Astrocyte (in vitro differentiated cells and primary cell): ENCODE results near the gene ZNF484. TPM values are rescaled to one million over a fixed set of nuclear protein-coding genes. Genes with fewer than 3 reads are reported as not detected.
A peak's percentile ranks its signal among the peaks of the same experiment; 100 is the strongest.
"Not testable (repeated sequence)": the region's sequence is repeated elsewhere in the genome, so short reads cannot be mapped to it uniquely, and the experiment has no call there.

Source experiments
- DNase-seq: peaks from one replicate; pipeline ENCODE4 v3.0.0-alpha.2; 2010; ENCODE audit warnings: low read depth
- FAIRE-seq: peaks from 2 replicates; lab custom pipeline; 2011; peaks lifted over from hg19 to GRCh38; lab: Jason Lieb, UNC
- H2AFZ ChIP-seq: 2 replicates; pipeline ENCODE4 v1.6.0; 2012; ENCODE audit warnings: low read depth, low read length, inconsistent platforms
- H3K27ac ChIP-seq: 2 replicates; pipeline ENCODE4 v1.5.1; 2011; ENCODE audit warnings: low read depth, low read length, inconsistent platforms
- H3K27me3 ChIP-seq: 2 replicates; pipeline ENCODE4 v1.6.0; 2011; ENCODE audit warnings: low read length, inconsistent platforms; ENCODE audit not compliant: insufficient read depth
- H3K36me3 ChIP-seq: 2 replicates; pipeline ENCODE4 v1.5.1; 2011; ENCODE audit warnings: low read length, inconsistent platforms; ENCODE audit not compliant: insufficient read depth
- H3K4me1 ChIP-seq: 2 replicates; pipeline ENCODE4 v1.5.1; 2011; ENCODE audit warnings: low read length, inconsistent platforms; ENCODE audit not compliant: insufficient read depth
- H3K4me2 ChIP-seq: 2 replicates; pipeline ENCODE4 v1.6.0; 2012; ENCODE audit warnings: low read length, inconsistent platforms
- H3K4me3 ChIP-seq: 2 replicates; pipeline ENCODE4 v1.5.1; 2011; ENCODE audit warnings: low read depth, mild to moderate bottlenecking, low read length, inconsistent platforms; ENCODE audit not compliant: insufficient read depth
- H3K79me2 ChIP-seq: 2 replicates; pipeline ENCODE4 v1.6.0; 2012; ENCODE audit warnings: mild to moderate bottlenecking, low read length, inconsistent platforms; ENCODE audit not compliant: insufficient read depth
- H3K9ac ChIP-seq: 2 replicates; pipeline ENCODE4 v1.6.0; 2012; ENCODE audit warnings: mild to moderate bottlenecking, low read length, inconsistent platforms
- H3K9me3 ChIP-seq: 2 replicates; pipeline ENCODE4 v1.5.1; 2012; ENCODE audit warnings: low read depth, mild to moderate bottlenecking, low read length, inconsistent platforms; ENCODE audit not compliant: insufficient read depth
- H4K20me1 ChIP-seq: 2 replicates; pipeline ENCODE4 v1.6.0; 2012; ENCODE audit warnings: low read length, inconsistent platforms; ENCODE audit not compliant: insufficient read depth
- H3K27ac Mint-ChIP-seq: one replicate; pipeline ENCODE4 v1.8.0; 2021; ENCODE audit warnings: mild to moderate bottlenecking, mixed read lengths; ENCODE audit not compliant: unreplicated experiment
- H3K27me3 Mint-ChIP-seq: one replicate; pipeline ENCODE4 v1.8.0; 2021; ENCODE audit warnings: low read depth, mixed read lengths; ENCODE audit not compliant: unreplicated experiment
- H3K36me3 Mint-ChIP-seq: one replicate; pipeline ENCODE4 v1.8.0; 2021; ENCODE audit warnings: low read depth, mixed read lengths; ENCODE audit not compliant: unreplicated experiment
- H3K4me1 Mint-ChIP-seq: one replicate; pipeline ENCODE4 v1.8.0; 2021; ENCODE audit warnings: low read depth, mixed read lengths; ENCODE audit not compliant: unreplicated experiment
- H3K4me3 Mint-ChIP-seq: one replicate; pipeline ENCODE4 v1.8.0; 2021; ENCODE audit warnings: mild to moderate bottlenecking, moderate library complexity, mixed read lengths; ENCODE audit not compliant: unreplicated experiment
- H3K9me3 Mint-ChIP-seq: one replicate; pipeline ENCODE4 v1.8.0; 2021; ENCODE audit warnings: mild to moderate bottlenecking, mixed read lengths; ENCODE audit not compliant: unreplicated experiment
- EZH2 ChIP-seq: IDR thresholded peaks from 2 replicates; pipeline ENCODE4 v1.6.1; 2012; ENCODE audit warnings: mild to moderate bottlenecking, low read length, inconsistent platforms; ENCODE audit not compliant: insufficient read depth
- total RNA-seq: library from RNA; stranded (reverse); gene quantifications from 2 replicates; pipeline ENCODE4 v1.2.1, GENCODE V29; 2021
- TF ChIP-seq, protein P1 (sequence below): IDR thresholded peaks from 2 replicates; pipeline ENCODE4 v1.5.1; 2011; ENCODE audit warnings: low read depth, mild to moderate bottlenecking, inconsistent platforms, low read length, moderate library complexity; ENCODE audit not compliant: insufficient read depth

The ZNF484 gene
- total RNA-seq, 1 donor from 2014 or later: 10.6 TPM

DNA sequence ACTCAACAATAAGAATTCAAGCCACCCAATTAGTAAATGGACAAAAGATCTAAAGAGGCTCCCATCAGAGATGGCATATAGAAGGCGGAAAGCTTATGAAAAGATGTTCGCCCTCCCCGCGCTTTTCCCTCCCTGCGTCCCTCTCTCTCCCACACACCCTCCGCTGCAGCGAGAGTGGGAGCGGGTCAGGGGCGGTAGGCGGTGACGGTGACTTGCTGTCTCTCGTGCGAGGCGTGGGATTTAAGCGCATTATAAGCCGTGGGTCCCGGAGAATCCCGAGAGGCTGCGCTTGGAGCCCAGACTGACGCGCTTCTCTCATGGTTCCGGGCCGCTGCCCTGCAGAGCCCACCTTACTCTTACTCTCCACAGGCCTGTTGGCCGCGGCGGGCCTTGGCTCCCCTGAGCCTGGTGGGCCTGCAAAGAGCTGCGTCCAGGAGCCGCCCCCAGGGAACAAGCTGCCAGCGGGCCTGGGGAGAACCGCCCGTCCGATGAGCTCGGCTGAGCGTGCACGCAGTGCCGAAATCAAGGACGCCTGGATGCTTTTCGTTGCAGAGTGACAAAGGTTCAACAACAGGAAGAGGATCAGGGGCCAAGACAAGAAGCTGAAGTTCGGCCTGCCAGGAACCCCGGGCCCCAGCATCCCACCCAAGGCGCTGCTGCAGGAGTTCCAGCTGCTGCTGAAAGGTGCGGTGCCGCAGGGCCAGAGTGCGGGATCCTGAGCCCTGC lies 70.6 kb downstream of the ZNF484 start:
- Histone ChIP-seq H3K4me1 (peaks cover 12% of the 10 kb centered on the region), H4K20me1 (no peaks in the 10 kb centered on the region), H3K9ac (no peak overlapping the region), H3K4me2 (no peak overlapping the region), H2AFZ (no peak overlapping the region), H3K4me3 (no peak overlapping the region), H3K36me3 (no peaks in the 10 kb centered on the region), H3K27ac (no peak overlapping the region), H3K27me3 (peaks cover 78% of the 10 kb centered on the region), H3K79me2 (no peaks in the 10 kb centered on the region), H3K9me3 (peaks cover 7% of the 10 kb centered on the region)
- FAIRE-seq (no peak), DNase-seq (no peak)
- H3K9me3 Mint-ChIP-seq: peaks cover 2% of the 10 kb centered on the region
- H3K36me3 Mint-ChIP-seq: no peaks in the 10 kb centered on the region
- peaks cover 41% of the 10 kb centered on the region for H3K27me3 Mint-ChIP-seq
- no peaks in the 10 kb centered on the region for H3K4me1 Mint-ChIP-seq
- no peak overlapping the region for H3K27ac Mint-ChIP-seq
- no peak for TF ChIP-seq EZH2
- TF ChIP-seq, protein P1, sequence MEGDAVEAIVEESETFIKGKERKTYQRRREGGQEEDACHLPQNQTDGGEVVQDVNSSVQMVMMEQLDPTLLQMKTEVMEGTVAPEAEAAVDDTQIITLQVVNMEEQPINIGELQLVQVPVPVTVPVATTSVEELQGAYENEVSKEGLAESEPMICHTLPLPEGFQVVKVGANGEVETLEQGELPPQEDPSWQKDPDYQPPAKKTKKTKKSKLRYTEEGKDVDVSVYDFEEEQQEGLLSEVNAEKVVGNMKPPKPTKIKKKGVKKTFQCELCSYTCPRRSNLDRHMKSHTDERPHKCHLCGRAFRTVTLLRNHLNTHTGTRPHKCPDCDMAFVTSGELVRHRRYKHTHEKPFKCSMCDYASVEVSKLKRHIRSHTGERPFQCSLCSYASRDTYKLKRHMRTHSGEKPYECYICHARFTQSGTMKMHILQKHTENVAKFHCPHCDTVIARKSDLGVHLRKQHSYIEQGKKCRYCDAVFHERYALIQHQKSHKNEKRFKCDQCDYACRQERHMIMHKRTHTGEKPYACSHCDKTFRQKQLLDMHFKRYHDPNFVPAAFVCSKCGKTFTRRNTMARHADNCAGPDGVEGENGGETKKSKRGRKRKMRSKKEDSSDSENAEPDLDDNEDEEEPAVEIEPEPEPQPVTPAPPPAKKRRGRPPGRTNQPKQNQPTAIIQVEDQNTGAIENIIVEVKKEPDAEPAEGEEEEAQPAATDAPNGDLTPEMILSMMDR: no peak
- no peak overlapping the region for H3K4me3 Mint-ChIP-seq

- Histone ChIP-seq H3K4me1 (peaks cover 12% of the 10 kb centered on the region), H3K27ac (no peak overlapping the region), H3K4me2 (no peak overlapping the region), H3K9ac (no peak overlapping the region), H2AFZ (no peak overlapping the region), H3K27me3 (peaks cover 60% of the 10 kb centered on the region), H3K36me3 (no peaks in the 10 kb centered on the region), H3K4me3 (no peak overlapping the region), H4K20me1 (no peaks in the 10 kb centered on the region), H3K9me3 (peaks cover 7% of the 10 kb centered on the region), H3K79me2 (no peaks in the 10 kb centered on the region)
- peaks cover 2% of the 10 kb centered on the region for H3K9me3 Mint-ChIP-seq
- peak; percentile 65 for FAIRE-seq
- H3K27ac Mint-ChIP-seq: no peak overlapping the region
- peak; percentile 37 for DNase-seq
- H3K4me1 Mint-ChIP-seq: no peaks in the 10 kb centered on the region
- H3K4me3 Mint-ChIP-seq: no peak overlapping the region
- no peak for TF ChIP-seq EZH2
- TF ChIP-seq, protein P1: no peak
- H3K27me3 Mint-ChIP-seq: peaks cover 25% of the 10 kb centered on the region
- H3K36me3 Mint-ChIP-seq: no peaks in the 10 kb centered on the region
Observed at GRCh38 chr9:92804727-92805126, 73.1 kb downstream of the ZNF484 start.

DNA sequence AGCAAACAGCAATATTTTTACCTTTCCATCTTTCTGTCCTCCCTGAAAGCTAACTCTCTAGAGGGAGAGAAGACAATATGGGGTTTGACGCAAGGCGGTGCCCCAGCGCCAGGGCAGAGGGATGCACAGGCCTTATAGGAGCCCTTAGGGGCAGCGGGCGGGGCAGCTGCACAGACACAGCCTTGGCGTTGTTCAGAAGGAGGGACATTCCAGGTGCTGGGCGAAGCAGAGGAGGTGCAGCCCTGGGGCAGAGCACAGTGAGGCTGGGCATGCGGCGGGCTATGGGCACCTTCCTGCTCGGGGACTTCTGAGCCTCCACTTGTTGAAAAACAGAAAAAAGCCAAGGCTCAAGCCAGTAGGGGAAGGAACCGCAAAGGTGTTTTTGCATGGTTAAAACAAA lies 79.5 kb downstream of the ZNF484 start:
- Histone ChIP-seq H4K20me1 (no peaks in the 10 kb centered on the region), H3K4me2 (no peak overlapping the region), H3K4me3 (no peak overlapping the region), H3K27me3 (peaks cover 42% of the 10 kb centered on the region), H3K9me3 (no peaks in the 10 kb centered on the region), H3K36me3 (no peaks in the 10 kb centered on the region), H3K79me2 (no peaks in the 10 kb centered on the region), H2AFZ (no peak overlapping the region), H3K27ac (no peak overlapping the region), H3K4me1 (no peaks in the 10 kb centered on the region), H3K9ac (no peak overlapping the region)
- TF ChIP-seq, protein P1: no peak
- TF ChIP-seq EZH2: no peak
- FAIRE-seq (no peak), DNase-seq (no peak)
- H3K36me3 Mint-ChIP-seq: no peaks in the 10 kb centered on the region
- H3K27me3 Mint-ChIP-seq: peaks cover 40% of the 10 kb centered on the region
- H3K4me1 Mint-ChIP-seq: peaks cover 2% of the 10 kb centered on the region
- H3K27ac Mint-ChIP-seq: no peak overlapping the region
- H3K9me3 Mint-ChIP-seq: peaks cover 2% of the 10 kb centered on the region
- no peak overlapping the region for H3K4me3 Mint-ChIP-seq

DNA sequence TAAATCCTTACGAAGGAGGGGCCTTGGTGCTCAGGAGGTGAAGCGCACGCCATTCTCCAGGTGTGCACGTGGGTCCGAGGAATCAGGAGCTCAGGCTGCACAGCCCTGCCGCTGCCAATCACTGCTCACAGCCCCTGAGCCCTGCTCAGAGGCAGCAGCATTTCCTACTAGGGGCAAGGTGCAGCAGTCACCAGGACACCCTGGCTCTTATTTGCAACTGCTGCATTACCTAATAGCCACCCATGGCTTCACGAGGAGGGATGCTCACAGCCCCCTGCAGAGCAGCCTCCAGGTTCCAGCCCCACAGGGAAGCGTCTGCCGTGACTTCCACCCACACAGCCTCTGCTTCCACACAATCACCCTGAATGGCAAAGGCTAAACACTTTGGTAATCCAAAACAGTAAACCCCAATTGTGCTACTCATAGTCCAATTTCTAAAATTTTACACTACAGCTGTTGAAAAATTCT lies 81.5 kb downstream of the ZNF484 start:
- H3K27ac Mint-ChIP-seq, H3K4me2 ChIP-seq, H3K4me1 Mint-ChIP-seq, H3K9ac ChIP-seq, H3K79me2 ChIP-seq, H3K27ac ChIP-seq, H4K20me1 ChIP-seq, H3K4me3 Mint-ChIP-seq, DNase-seq, H3K4me3 ChIP-seq, H3K4me1 ChIP-seq, H3K9me3 Mint-ChIP-seq, H3K9me3 ChIP-seq, FAIRE-seq, H2AFZ ChIP-seq, H3K36me3 Mint-ChIP-seq, H3K36me3 ChIP-seq: not testable (repeated sequence)
- H3K27me3 ChIP-seq: peaks cover 41% of the 10 kb centered on the region
- peaks cover 51% of the 10 kb centered on the region for H3K27me3 Mint-ChIP-seq
